HepG2 (cell line): ENCODE measurements around the gene CPT1B. TPM values are rescaled to one million over a fixed set of nuclear protein-coding genes. Genes with fewer than 3 reads are reported as not detected.
A peak's percentile ranks its signal among the peaks of the same experiment; 100 is the strongest.

Experiments used
- ATAC-seq: fragments of 200-7000 bp; cut with Tn5 transposase; 3 replicates; pipeline ENCODE4 v1.9.1; 2020; ENCODE audit warnings: mild to moderate bottlenecking, moderate library complexity
- BruUV-seq: library from RNA; stranded (reverse); fragments of 400-500 nt; replicated peaks from 2 replicates; lab custom pipeline; 2021; lab: Mats Ljungman, UMichigan
- CTCF ChIA-PET: fragments of 300-600 bp; formaldehyde crosslinking; extraction: SDS; loops from one replicate; lab custom pipeline; 2021; ENCODE audit warnings: low total read pairs, inconsistent platforms, low intra/inter-chr PET ratio; lab: Yijun Ruan, JAX
- POLR2A ChIA-PET: fragments of 350-600 bp; sonication (Branson Sonifier 250); formaldehyde crosslinking; loops from one replicate; lab custom pipeline; 2020; ENCODE audit warnings: antibody characterized with exemption, inconsistent platforms; lab: Yijun Ruan, JAX
- DNase-seq: peaks from one replicate; pipeline ENCODE4 v3.0.0-alpha.2; 2015; ENCODE audit warnings: low spot score
- FAIRE-seq: peaks from 3 replicates; lab custom pipeline; 2011; peaks lifted over from hg19 to GRCh38; lab: Jason Lieb, UNC
- H2AFZ ChIP-seq: one replicate; pipeline ENCODE4 v1.6.1; 2011; ENCODE audit warnings: low read length, inconsistent platforms
- H3K27ac ChIP-seq: fragments of 300-600 bp; 3 replicates; pipeline ENCODE4 v1.8.0; 2011; ENCODE audit warnings: mixed run types, mild to moderate bottlenecking, mixed read lengths, low read length, inconsistent platforms; ENCODE audit not compliant: insufficient read depth; ENCODE audit errors: extremely low read length
- H3K27me3 ChIP-seq, 2 experiments: fragments of 200-600 bp in 1 of 2; 2 replicates in 1 of 2; 3 replicates in 1 of 2; pipeline versions ENCODE4 v1.6.0 to v1.8.0; 2011; ENCODE audit warnings: low read length in 2 of 2, mild to moderate bottlenecking in 2 of 2, moderate library complexity in 2 of 2, inconsistent platforms in 1 of 2; ENCODE audit not compliant: insufficient read depth in 2 of 2, control insufficient read depth in 1 of 2
- H3K36me3 ChIP-seq, 2 experiments: fragments of 200-600 bp in 1 of 2; replicated peaks in 1 of 2; 2 replicates in 1 of 2; 3 replicates in 1 of 2; pipeline versions ENCODE4 v1.5.1 to v1.8.0; 2011; ENCODE audit warnings: low read length in 2 of 2, inconsistent platforms in 1 of 2; ENCODE audit not compliant: insufficient read depth in 2 of 2, control insufficient read depth in 1 of 2
- H3K4me1 ChIP-seq: 2 replicates; pipeline ENCODE4 v1.5.1; 2012; ENCODE audit warnings: low read length, inconsistent platforms; ENCODE audit not compliant: insufficient read depth
- H3K4me2 ChIP-seq: 2 replicates; pipeline ENCODE4 v1.6.0; 2011; ENCODE audit warnings: low read depth, low read length, inconsistent platforms
- H3K4me3 ChIP-seq, 3 experiments: fragments of 200-600 bp in 1 of 3; sonication (generic), shearing (Covaris generic) in 1 of 3; replicated peaks in 1 of 3; 2 replicates each; pipeline ENCODE4 v1.5.1; 2011 to 2016; ENCODE audit warnings: low read length in 3 of 3, inconsistent platforms in 2 of 3, low read depth in 2 of 3, mild to moderate bottlenecking in 2 of 3, control low read depth in 1 of 3, mixed read lengths in 1 of 3; ENCODE audit not compliant: insufficient read depth in 1 of 3
- H3K79me2 ChIP-seq: one replicate; pipeline ENCODE4 v1.6.1; 2011; ENCODE audit warnings: low read length, inconsistent platforms; ENCODE audit not compliant: insufficient read depth
- H3K9ac ChIP-seq: 2 replicates; pipeline ENCODE4 v1.6.0; 2011; ENCODE audit warnings: mild to moderate bottlenecking, low read depth, low read length, inconsistent platforms; ENCODE audit not compliant: insufficient read depth
- H3K9me3 ChIP-seq: 2 replicates; pipeline ENCODE4 v1.5.1; 2012; ENCODE audit warnings: mild to moderate bottlenecking, low read length
- H4K20me1 ChIP-seq: 2 replicates; pipeline ENCODE4 v1.6.0; 2011; ENCODE audit warnings: inconsistent platforms, mild to moderate bottlenecking, low read length, moderate library complexity; ENCODE audit not compliant: insufficient read depth
- JUND ChIP-seq: sonication (generic); formaldehyde crosslinking; IDR thresholded peaks from 2 replicates; pipeline ENCODE4 v1.8.0; 2022; ENCODE audit warnings: mild to moderate bottlenecking, missing genetic modification reagents
- KLF9 ChIP-seq: IDR thresholded peaks from 2 replicates; pipeline ENCODE4 v1.6.1; 2016; ENCODE audit warnings: low read depth
- KMT2B ChIP-seq: IDR thresholded peaks from 2 replicates; pipeline ENCODE4 v1.6.1; 2016; ENCODE audit warnings: missing genetic modification reagents, missing compliant biosample characterization
- MEIS1 ChIP-seq: sonication (generic); formaldehyde crosslinking; IDR thresholded peaks from 2 replicates; pipeline ENCODE4 v1.9.0; 2021; ENCODE audit warnings: mild to moderate bottlenecking, missing genetic modification reagents, moderate library complexity, borderline replicate concordance
- NFE2 ChIP-seq: sonication (generic); formaldehyde crosslinking; IDR thresholded peaks from 2 replicates; pipeline ENCODE4 v1.4.0; 2020; ENCODE audit warnings: missing genetic modification reagents
- SRF ChIP-seq: IDR thresholded peaks from 2 replicates; pipeline ENCODE4 v1.6.1; 2011; ENCODE audit warnings: mild to moderate bottlenecking, low read depth, low read length, moderate library complexity
- TMF1 ChIP-seq: sonication (generic); formaldehyde crosslinking; IDR thresholded peaks from 2 replicates; pipeline ENCODE4 v1.8.1; 2022; ENCODE audit warnings: low read depth, missing genetic modification reagents
- ZBTB21 ChIP-seq: sonication (generic); formaldehyde crosslinking; IDR thresholded peaks from 2 replicates; pipeline ENCODE4 v1.4.0; 2020; ENCODE audit warnings: missing genetic modification reagents
- ZIK1 ChIP-seq: sonication (generic); formaldehyde crosslinking; IDR thresholded peaks from 2 replicates; pipeline ENCODE4 v1.5.0; 2020; ENCODE audit warnings: mild to moderate bottlenecking, low read depth, missing genetic modification reagents, borderline replicate concordance
- ZNF207 ChIP-seq: fragments of 450-650 bp; IDR thresholded peaks from 2 replicates; pipeline ENCODE4 v1.6.1; 2016; ENCODE audit warnings: antibody characterized with exemption, borderline replicate concordance
- ZNF496 ChIP-seq: sonication (generic); formaldehyde crosslinking; IDR thresholded peaks from 2 replicates; pipeline ENCODE4 v1.8.1; 2023; ENCODE audit warnings: mild to moderate bottlenecking, moderate library complexity, missing genetic modification reagents; ENCODE audit not compliant: insufficient replicate concordance
- ZNF891 ChIP-seq: sonication (generic); formaldehyde crosslinking; IDR thresholded peaks from 2 replicates; pipeline ENCODE4 v1.5.0; 2020; ENCODE audit warnings: mild to moderate bottlenecking, missing genetic modification reagents
- WGBS: methylation state at CpG from one replicate; pipeline ENCODE4 v1.1.6; 2017; ENCODE audit warnings: low lambda C conversion rate; 5-methylcytosine and 5-hydroxymethylcytosine counted together
- in situ Hi-C: cut with HindIII; loops from 2 replicates; pipeline ENCODE4 v1.10.0; 2017; ENCODE audit warnings: low pct_unique_long_range_greater_than_20kb; ENCODE audit not compliant: extremely low pct_ligation_motif_present
- intact Hi-C: fragments of 100-400 bp; cut with micrococcal nuclease; formaldehyde crosslinking; loops from one replicate; pipeline ENCODE4 v1.10.0; 2022; ENCODE audit not compliant: unreplicated experiment
- polyA plus RNA-seq, 8 experiments: library from polyadenylated mRNA; depleted of rRNA in 3 of 8; stranded (reverse) in 7 of 8; unstranded in 1 of 8; fragments of >200 nt; fragmentation: Illumina TruSeq in 4 of 8; extraction: Trizol in 4 of 8; gene quantifications; 2 replicates each; pipeline versions ENCODE4 v1.2.1 to v1.2.3, GENCODE V29; 2011 to 2016; ENCODE audit warnings: low read depth in 4 of 8, missing spikeins in 1 of 8, mixed read lengths in 1 of 8; ENCODE audit not compliant: insufficient read depth in 1 of 8
- total RNA-seq, 5 experiments: library from RNA; depleted of rRNA; stranded (reverse); fragments of >200 nt; fragmentation: Illumina TruSeq; extraction: Trizol; gene quantifications; 2 replicates each; pipeline ENCODE4 v1.2.3, GENCODE V29; 2016; ENCODE audit warnings: low read depth in 1 of 5
- TF ChIP-seq, protein P1 (sequence below): sonication (generic); formaldehyde crosslinking; IDR thresholded peaks from 2 replicates; pipeline ENCODE4 v1.4.0; 2020; ENCODE audit warnings: missing genetic modification reagents
- TF ChIP-seq, protein P2 (sequence below): sonication (generic); formaldehyde crosslinking; IDR thresholded peaks from 2 replicates; pipeline ENCODE4 v1.4.0; 2020; ENCODE audit warnings: missing genetic modification reagents
- TF ChIP-seq, protein P3 (sequence below): IDR thresholded peaks from 2 replicates; pipeline ENCODE4 v1.6.1; 2016; ENCODE audit warnings: missing genetic modification reagents, missing compliant biosample characterization
- TF ChIP-seq, protein P4 (sequence below): sonication (generic); formaldehyde crosslinking; conservative IDR thresholded peaks from 2 replicates; pipeline ENCODE4 v1.8.0; 2022; ENCODE audit warnings: mild to moderate bottlenecking, moderate library complexity, missing genetic modification reagents

Gene CPT1B
- total and polyA plus RNA-seq, 2 of the 13 experiments (the other 11 are each of a cell fraction or from before 2014, with no cell fraction given) = 9.2 to 19.5 TPM

DNA sequence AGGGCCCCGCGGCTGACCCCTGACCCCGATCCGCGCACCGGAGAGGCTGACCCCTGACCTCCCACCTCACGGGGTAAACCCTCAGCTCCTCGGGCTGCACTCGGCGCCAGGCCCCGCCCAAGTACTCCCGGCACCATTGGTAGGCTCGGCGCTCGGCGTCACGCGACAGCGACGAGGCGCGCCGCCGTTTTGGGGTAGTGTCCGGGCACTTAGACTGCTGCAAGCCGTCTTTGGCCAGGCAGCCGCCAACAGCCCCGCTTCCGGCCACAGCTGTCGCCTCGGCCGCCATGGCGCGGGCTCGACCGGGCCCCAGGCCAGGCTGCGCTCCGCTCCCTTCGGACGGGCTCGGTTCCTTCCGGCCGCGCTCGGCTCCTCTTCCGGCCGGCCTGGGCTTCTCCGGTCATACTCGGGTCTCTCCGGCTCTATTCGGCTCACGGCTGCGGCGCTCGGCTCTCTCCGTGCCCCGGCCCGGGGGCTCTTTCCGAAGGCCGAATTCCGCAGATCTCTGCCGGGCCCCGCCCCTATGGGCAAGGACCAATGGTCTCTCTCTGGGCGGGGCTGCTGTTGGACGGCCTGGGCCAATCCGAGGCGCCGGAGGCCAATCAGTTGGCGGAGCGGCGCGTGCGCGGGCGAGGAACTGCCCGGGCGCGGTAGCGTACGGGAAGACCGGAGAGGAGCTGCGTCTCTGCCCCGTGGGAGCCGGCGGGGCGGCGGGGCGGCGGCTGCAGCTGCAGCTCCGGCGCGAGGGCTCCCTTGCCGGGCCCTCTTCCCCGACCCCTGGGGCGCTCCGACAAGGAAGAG is 4.5 kb upstream of the CPT1B start, which contains the start of gene CHKB:
Gene CHKB (minus strand): TSS at position 357 of the 801 bp plus-strand sequence. CDS start 68 bp downstream, at position 289.
- Histone ChIP-seq H3K36me3 (peaks cover 0 to 3% of the 10 kb centered on the region in 2 experiments; a peak in 2 of 5 replicates), H3K9ac (peak within 1 kb of the TSS; percentile 94), H3K79me2 (no peaks in the 10 kb centered on the region), H3K4me2 (peak within 1 kb of the TSS; percentile 95), H4K20me1 (no peaks in the 10 kb centered on the region), H3K4me1 (peaks cover 32% of the 10 kb centered on the region), H3K9me3 (no peaks in the 10 kb centered on the region), H3K27me3 (no peaks in the 10 kb centered on the region), H3K4me3 (peak within 1 kb of the TSS; percentile 70 to 91 (median 87)), H3K27ac (peak within 1 kb of the TSS; percentile 98), H2AFZ (no peak within 1 kb of the TSS)
- intact Hi-C loops (loop anchor here (1.0 kb wide), 1 partner anchor 40 kb away; no protein-coding TSS in a partner anchor), in situ Hi-C loops (loop anchor here (5.0 kb wide), 1 partner anchor 115 kb away; no protein-coding TSS in a partner anchor)
- POLR2A ChIA-PET = interaction anchor here (0.7 to 2.7 kb wide), 19 partner anchors 10 to 289 kb away, joined by 3 to 30 read pairs (median 5); partner anchors contain the start of genes KLHDC7B, LMF2, MIOX and NCAPH2
- DNase-seq (peak; percentile 95), ATAC-seq (peak; percentile 96), FAIRE-seq (peak; percentile 50)
- WGBS = 7% methylated on average over 11 of the region's 96 CpGs
- CTCF ChIA-PET = interaction anchor here (0.7 kb wide), 1 partner anchor 40 kb away, joined by 3 read pairs; no protein-coding TSS in a partner anchor
- BruUV-seq = no TSS peak
- TF ChIP-seq ZNF891 (CRISPR knock-in tag) (no peak), KLF9 (no peak), TMF1 (CRISPR knock-in tag) (no peak; the same call in none of the 2 replicates), JUND (CRISPR knock-in tag) (no peak), MEIS1 (CRISPR knock-in tag) (peak; percentile 19), KMT2B (CRISPR knock-in tag) (no peak; the same call in 1 of the 2 replicates), ZIK1 (CRISPR knock-in tag) (no peak), ZBTB21 (no peak), SRF (no peak), ZNF496 (CRISPR knock-in tag) (no peak), NFE2 (CRISPR knock-in tag) (no peak), ZNF207 (no peak)
- TF ChIP-seq, protein P1, sequence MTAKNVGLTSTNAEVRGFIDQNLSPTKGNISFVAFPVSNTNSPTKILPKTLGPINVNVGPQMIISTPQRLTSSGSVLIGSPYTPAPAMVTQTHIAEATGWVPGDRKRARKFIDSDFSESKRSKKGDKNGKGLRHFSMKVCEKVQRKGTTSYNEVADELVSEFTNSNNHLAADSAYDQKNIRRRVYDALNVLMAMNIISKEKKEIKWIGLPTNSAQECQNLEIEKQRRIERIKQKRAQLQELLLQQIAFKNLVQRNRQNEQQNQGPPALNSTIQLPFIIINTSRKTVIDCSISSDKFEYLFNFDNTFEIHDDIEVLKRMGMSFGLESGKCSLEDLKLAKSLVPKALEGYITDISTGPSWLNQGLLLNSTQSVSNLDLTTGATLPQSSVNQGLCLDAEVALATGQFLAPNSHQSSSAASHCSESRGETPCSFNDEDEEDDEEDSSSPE (CRISPR knock-in tag) = no peak; the same call in 1 of the 2 replicates
- TF ChIP-seq, protein P2, sequence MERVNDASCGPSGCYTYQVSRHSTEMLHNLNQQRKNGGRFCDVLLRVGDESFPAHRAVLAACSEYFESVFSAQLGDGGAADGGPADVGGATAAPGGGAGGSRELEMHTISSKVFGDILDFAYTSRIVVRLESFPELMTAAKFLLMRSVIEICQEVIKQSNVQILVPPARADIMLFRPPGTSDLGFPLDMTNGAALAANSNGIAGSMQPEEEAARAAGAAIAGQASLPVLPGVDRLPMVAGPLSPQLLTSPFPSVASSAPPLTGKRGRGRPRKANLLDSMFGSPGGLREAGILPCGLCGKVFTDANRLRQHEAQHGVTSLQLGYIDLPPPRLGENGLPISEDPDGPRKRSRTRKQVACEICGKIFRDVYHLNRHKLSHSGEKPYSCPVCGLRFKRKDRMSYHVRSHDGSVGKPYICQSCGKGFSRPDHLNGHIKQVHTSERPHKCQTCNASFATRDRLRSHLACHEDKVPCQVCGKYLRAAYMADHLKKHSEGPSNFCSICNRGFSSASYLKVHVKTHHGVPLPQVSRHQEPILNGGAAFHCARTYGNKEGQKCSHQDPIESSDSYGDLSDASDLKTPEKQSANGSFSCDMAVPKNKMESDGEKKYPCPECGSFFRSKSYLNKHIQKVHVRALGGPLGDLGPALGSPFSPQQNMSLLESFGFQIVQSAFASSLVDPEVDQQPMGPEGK (CRISPR knock-in tag) = 0 out of 2 replicates have a peak, but pooled peaks have one; percentile 37
- TF ChIP-seq, protein P3, sequence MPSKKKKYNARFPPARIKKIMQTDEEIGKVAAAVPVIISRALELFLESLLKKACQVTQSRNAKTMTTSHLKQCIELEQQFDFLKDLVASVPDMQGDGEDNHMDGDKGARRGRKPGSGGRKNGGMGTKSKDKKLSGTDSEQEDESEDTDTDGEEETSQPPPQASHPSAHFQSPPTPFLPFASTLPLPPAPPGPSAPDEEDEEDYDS = peak; percentile 85
- TF ChIP-seq, protein P4, sequence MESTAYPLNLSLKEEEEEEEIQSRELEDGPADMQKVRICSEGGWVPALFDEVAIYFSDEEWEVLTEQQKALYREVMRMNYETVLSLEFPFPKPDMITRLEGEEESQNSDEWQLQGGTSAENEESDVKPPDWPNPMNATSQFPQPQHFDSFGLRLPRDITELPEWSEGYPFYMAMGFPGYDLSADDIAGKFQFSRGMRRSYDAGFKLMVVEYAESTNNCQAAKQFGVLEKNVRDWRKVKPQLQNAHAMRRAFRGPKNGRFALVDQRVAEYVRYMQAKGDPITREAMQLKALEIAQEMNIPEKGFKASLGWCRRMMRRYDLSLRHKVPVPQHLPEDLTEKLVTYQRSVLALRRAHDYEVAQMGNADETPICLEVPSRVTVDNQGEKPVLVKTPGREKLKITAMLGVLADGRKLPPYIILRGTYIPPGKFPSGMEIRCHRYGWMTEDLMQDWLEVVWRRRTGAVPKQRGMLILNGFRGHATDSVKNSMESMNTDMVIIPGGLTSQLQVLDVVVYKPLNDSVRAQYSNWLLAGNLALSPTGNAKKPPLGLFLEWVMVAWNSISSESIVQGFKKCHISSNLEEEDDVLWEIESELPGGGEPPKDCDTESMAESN = peak; percentile 5; the same call in 1 of the 2 replicates
